ENCODE data around the gene ZRANB3.
A peak's percentile ranks its signal among the peaks of the same experiment; 100 is the strongest.
"Not testable (repeated sequence)": the region's sequence is repeated elsewhere in the genome, so short reads cannot be mapped to it uniquely, and the experiment has no call there.

Gene ZRANB3

DNA sequence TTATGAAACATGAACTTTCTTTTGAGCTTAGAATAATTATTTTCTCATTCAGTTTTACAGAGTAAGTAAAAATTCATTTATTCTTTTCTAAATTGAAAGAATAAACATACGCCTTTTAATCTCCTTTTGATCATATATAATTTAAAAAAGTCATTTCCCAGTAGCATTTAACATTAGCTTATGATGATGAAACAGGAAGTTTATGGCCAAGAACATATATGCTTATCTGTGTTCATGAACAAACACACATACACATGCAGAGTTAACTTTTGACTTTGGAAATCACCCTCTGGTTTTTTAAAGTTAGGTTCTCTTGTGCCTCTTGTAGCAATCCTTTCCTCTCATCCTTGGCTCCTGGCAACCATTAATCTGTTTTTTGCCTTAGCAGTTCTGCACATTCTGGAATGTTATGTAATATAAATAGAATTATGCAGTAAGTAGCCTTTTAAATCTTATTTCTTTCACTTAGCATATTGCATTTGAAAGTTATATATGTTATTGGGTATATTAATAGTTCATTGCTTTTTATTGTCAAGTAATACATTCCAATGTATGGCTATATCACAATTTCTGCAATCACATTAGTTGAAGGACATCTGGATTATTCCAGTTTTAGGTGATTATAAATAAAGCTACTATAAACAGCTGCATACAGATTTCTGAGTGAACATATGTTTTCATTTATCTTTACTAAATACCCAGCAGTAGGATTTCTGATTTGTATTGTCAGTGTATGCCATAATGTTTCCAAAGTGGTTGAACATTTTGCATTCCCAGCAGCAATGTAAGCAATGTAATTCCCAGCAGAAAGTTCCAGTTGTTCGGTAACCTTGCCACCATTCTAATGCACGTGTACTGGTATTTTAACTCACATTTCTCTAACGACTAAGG, 210.3 kb downstream of the ZRANB3 start:
- no peak for DNase-seq

DNA sequence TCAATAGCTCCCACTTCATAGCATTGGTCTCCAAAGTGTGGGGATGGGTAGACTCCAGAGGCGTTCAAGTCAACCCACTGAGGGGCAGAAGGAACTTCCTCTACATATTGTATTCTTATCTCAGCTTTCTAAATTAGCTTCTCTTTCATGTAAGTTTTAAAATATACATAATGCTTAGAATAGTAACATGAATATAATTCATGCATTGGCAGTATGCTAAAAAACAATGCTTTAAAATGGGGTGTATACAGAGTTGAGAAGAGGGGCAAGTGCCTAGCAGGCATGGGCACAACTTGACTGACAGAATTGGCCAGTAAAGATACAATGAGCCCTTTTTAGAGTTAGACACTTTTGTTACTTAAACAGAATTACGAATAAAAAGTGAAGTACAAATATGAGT, 212.2 kb downstream of the ZRANB3 start:
- DNase-seq, result no peak

- no peak for DNase-seq
Observed at GRCh38 chr2:135317375-135317774, 213.6 kb downstream of the ZRANB3 start.

- no peak for DNase-seq
Observed at GRCh38 chr2:135311962-135312361, 219.1 kb downstream of the ZRANB3 start.

- no peak for DNase-seq
Observed at GRCh38 chr2:135311268-135311667, 219.8 kb downstream of the ZRANB3 start.

DNA sequence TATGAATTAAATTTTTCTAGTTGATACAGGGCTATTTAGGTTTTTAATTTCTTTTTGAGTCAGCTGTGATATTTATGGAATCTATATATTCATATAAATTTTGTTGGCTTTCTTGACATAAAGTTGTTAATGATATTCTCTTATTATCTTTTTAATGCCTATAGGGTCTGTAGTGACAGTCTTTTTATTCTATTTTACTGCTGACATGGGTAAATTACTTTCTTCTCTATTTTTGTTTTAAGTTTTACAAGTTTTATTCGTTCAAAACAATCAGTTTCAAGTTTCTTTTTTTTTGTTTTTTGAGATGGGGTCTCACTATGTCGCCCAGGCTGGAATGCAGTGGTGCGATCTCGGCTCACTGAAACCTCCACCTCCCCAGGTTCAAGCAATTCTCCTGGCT, 226.3 kb downstream of the ZRANB3 start:
- no peak for DNase-seq

DNA sequence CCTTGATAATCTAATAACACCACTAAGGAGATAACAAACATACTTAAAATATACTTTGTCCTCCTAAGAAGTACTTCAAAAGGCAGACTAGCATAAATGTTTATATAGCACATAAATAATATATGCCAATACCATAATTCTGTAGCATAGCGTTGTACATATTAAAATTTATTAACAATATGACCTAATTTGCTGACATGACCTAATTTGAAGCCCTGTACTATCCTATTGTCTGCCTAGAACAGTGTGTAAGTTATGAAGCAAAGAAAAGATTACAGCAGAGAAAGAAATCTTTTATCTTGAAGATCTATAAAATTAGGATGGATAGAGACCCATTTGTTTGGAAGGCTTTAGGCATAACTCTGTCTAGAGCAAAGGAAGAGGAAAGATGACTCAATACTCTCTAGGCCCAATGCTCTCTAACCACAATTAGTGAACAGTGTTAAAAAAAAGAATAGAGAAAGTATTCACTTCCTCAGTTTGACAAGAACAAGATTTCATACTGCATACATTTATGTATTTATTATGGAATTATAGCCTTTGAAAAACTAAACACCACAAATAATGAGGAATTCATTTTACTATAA, 231.3 kb downstream of the ZRANB3 start:
- DNase-seq, result no peak

- DNase-seq, result no peak
Observed at GRCh38 chr2:135299165-135299564, 231.9 kb downstream of the ZRANB3 start.

- not testable (repeated sequence) for DNase-seq
Observed at GRCh38 chr2:135287121-135287520, 243.9 kb downstream of the ZRANB3 start.

DNA sequence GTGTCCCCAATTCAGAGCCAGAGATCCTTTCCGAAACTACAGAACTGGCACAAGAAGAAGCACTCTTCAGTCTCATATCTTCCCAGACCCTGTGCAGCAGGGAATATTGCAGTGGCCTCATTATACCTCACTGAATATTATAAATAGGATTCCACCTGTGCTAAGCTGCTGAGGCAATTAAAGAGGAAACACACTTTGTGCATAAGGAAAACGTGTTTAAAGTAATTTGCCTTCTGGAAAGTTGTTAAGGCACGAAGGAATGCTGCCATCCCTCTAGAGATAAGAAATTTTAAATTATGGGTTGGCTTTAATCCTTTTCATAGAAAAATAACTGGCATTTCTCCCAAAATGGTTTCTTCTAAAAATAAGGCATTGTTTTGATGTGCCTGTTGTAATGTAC, 245.6 kb downstream of the ZRANB3 start:
- no peak for DNase-seq

GRCh38 chr2:135281379-135281778, 249.6 kb downstream of the ZRANB3 start:
- no peak for DNase-seq

GRCh38 chr2:135279209-135279608, 251.8 kb downstream of the ZRANB3 start:
- DNase-seq, result no peak

DNA sequence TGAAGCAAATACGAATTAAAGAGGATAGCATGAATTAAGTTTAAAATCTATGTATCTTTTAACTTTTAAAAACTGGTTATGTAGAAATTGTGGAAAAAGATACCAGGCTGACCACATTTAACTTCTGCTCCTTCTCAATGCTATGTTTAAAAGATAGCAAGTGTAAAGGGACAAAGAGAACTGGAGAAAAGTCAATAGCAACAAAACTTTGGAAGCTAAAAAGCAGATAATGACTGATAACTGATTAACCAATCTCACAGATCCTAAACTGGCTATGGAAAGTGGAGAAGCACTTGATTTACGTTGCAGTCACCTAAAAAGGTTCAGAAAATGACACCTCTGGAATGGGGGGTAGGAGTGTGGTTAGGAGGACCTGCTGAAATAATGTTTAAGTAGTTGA, 254.5 kb downstream of the ZRANB3 start:
- no peak for DNase-seq

- DNase-seq, result no peak
Observed at GRCh38 chr2:135271006-135271405, 260.0 kb downstream of the ZRANB3 start.

DNA sequence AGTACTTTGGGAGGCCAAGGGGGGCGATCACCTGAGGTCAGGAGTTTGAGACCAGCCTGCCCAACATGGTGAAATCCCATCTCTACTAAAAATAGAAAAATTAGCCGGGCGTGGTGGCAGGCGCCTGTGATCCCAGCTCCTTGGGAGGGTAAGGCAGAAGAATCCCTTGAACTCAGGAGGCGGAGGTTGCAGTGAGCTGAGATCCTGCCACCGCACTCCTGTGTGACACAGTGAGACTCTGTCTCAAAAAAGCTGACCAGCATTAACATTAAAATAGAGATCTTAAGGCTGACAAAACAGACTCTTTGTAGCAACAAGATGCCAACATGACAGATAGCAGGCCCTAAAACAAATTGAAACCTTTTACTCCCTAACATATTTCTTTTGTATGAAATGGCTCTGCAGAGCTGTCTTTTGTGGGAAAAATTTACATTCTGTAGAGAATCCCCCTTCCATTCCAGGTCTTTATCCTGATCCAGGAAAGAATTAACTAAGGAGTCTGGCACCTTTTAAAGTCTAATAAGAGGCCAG, 265.0 kb downstream of the ZRANB3 start:
- no peak for DNase-seq

- no peak for DNase-seq
Observed at GRCh38 chr2:135259123-135259522, 271.9 kb downstream of the ZRANB3 start.

DNA sequence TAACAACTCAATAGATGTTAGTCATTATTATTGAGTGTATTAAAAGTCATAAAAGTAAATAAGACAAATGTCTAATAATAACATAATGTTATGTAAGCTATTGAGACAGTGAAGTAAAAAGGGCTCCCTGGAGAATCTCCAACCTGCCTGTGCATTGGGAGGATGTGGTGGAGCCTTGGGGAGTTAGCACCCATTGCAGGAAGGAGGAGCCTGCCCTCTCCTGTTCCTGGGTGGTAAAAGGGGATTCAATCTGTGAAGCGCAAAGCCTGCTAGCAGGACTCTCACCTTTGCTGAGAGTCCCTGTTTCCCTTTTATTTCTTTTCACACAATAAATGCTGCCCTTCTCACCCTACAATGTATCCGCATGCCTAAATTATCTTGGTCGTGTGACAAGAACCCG, 272.8 kb downstream of the ZRANB3 start:
- no peak for DNase-seq

DNA sequence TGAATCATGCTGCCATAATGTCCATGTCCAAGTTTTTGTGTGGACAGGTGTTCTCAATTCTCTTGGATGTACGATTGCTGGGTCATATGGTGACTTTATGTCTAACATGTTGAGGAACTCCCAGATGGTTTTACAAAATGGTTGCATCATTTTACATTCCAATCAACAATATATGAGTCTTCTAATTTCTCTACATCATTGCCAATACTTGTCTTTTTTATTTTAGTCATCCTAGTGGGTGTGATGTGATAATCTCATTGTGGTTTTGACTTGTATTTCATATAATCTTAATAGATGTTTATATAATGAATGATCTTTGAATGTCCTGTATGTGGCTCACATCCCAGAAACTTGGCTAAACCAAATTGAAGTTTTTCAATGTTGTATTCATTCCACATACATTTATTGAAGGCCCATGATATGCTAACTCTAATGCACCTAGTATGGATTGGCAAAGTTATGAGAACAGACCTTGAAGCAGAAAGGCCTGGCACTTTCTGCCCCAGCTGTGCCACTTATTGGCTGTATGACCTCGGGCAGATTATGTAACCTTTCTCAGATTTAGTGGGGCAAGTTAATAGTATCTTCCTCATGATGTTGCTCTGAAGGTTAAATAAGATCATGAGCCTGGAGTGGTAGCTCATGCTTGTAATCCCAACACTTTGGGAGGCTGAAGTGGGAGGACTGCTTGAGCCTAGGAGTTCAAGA, 273.5 kb downstream of the ZRANB3 start:
- no peak for DNase-seq

DNA sequence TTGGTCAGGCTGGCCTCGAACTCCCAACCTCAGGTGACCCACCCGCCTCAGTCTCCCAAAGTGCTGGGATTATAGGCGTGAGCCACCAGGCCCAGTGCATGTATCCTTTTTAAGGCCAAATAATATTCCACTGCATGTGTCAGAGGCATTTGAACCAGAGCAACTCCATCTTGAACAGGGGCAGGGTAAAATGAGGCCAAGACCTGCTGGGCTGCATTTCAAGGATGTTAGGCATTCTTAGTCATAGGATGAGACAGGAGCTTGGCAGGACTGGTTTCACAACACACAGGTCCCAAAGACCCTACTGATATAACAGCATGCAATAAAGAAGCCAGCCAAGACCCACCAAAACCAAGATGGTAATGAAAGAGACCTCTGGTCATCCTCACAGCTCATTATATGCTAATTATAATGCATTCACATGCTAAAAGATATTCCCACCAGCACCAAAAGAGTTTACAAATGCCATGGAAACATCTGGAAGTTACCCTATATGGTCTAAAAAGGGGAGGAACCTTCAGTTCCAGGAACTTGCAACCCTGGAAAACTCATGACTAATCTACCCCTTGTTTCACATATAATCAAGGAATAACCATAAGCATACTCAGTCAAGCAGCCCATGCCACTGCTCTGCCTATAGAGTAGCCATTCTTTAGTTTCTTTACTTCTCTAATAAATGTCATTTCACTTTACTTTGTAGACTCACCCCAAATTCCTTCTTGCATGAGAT, 274.3 kb downstream of the ZRANB3 start:
- no peak for DNase-seq

DNA sequence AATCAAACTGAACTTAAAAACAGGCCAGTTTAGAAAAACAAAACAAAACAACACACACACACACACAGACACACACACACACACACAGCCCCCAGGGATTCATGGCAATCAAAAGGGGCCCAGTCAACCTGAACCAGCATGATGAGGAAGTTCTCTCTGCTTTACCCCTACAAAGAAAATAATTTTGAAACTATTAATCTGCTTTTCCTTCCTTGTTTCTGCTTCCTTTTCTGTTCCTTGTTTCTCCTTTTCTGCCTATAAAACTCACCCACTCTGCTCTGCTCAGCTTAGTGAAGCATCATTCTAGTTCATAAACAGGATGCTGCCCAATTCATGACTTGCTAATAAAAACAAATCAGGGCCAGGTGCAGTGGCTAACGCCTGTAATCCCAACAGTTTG, 275.8 kb downstream of the ZRANB3 start:
- peak; percentile 8 for DNase-seq

DNA sequence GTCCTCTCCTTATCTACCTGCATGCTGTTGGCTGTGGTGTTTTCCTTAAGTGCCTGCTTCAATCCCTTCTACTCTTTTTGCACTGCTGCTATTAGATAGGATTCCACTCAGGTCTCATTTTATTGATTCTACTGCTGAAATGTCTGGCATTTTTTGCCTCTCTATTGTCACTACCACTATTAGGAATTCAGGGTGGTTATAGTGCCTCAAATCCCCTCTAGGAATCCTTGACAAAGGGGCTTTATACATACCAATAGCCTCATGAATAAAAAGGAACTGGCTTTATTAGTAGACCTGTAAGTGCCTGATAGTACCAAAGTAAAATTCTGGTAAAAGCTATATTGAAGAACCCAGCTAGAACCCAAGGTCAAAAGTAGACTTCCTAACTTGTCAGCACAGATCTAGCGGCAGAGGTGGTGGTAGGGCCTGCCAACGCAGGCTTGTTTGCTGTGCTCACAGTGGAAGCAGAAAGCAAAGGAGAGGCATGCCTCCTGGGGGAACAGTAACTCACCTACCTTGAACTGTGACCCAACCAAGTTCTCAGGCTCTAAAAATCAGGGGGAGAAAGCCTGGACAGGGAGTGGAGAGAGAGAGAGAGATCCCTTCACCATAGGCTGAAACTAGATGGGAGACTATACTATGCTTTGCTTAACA, 278.1 kb downstream of the ZRANB3 start:
- no peak for DNase-seq

GRCh38 chr2:135248611-135249010, 282.4 kb downstream of the ZRANB3 start:
- DNase-seq, result no peak

Data from CD4-positive, alpha-beta T cell treated with Interferon gamma for 1 hour (primary cell).